OCI-LY7 (cell line): ENCODE measurements around the gene RASAL1.

Experiments
- CTCF ChIP-seq: fragments of 200-600 bp; sonication (generic); conservative IDR thresholded peaks from 2 replicates; pipeline ENCODE4 v1.5.1; 2014; ENCODE audit warnings: mild to moderate bottlenecking, antibody characterized with exemption, low read length, moderate library complexity, mixed read lengths
- EZH2phosphoT487 ChIP-seq: fragments of 200-600 bp; sonication (generic); IDR thresholded peaks from 2 replicates; pipeline ENCODE4 v1.6.1; 2018; ENCODE audit warnings: low read depth, borderline replicate concordance, mild to moderate bottlenecking, mixed run types, antibody characterized with exemption, low read length, moderate library complexity, mixed read lengths

GRCh38 chr12:113081873-113082272 lies 53.7 kb downstream of the RASAL1 start:
- no peak for TF ChIP-seq CTCF
- no peak for TF ChIP-seq EZH2phosphoT487
